ENCODE data around the gene MATN1.

MATN1 gene

GRCh38 chr1:30731806-30732276 is 8.5 kb upstream of the MATN1 start:
- Histone ChIP-seq H4K20me1 (ENCODE audit: insufficient read depth, low read length, poor library complexity, severe bottlenecking) (no peaks in the 10 kb centered on the region), H3K9me2 (replicated peaks; ENCODE audit: low read depth, low read length) (no peaks in the 10 kb centered on the region), H3K79me2 (ENCODE audit: insufficient read depth, low read length) (no peaks in the 10 kb centered on the region)

GRCh38 chr1:30731109-30731805 is 7.9 kb upstream of the MATN1 start:
- Histone ChIP-seq H3K4me2 (ENCODE audit: low read depth, low read length, poor library complexity, severe bottlenecking) (no peak overlapping the region), H4K20me1 (ENCODE audit: insufficient read depth, low read length, poor library complexity, severe bottlenecking) (no peaks in the 10 kb centered on the region), H3K9me2 (replicated peaks; ENCODE audit: low read depth, low read length) (no peaks in the 10 kb centered on the region), H3K4me3 (ENCODE audit: low read length, poor library complexity, severe bottlenecking) (no peak overlapping the region), H3K36me3 (ENCODE audit: insufficient read depth, low read length) (peaks cover 39% of the 10 kb centered on the region), H3K9me3 (ENCODE audit: insufficient read depth, low read depth, low read length) (no peaks in the 10 kb centered on the region), H3K4me1 (ENCODE audit: insufficient read depth, low read length, poor library complexity, severe bottlenecking) (no peaks in the 10 kb centered on the region), H2AFZ (ENCODE audit: low read length) (no peak overlapping the region), H3K27me3 (ENCODE audit: insufficient read depth, low read length, poor library complexity, severe bottlenecking) (no peaks in the 10 kb centered on the region), H3F3A (ENCODE audit: low read depth) (peaks cover 6% of the 10 kb centered on the region; the same call in 1 of the 2 replicates), H3K79me2 (ENCODE audit: insufficient read depth, low read length) (no peaks in the 10 kb centered on the region), H3K9ac (ENCODE audit: low read depth, low read length, poor library complexity, severe bottlenecking) (no peak overlapping the region)
- no peak for TF ChIP-seq EZH2phosphoT487 (IDR thresholded peaks at IDR 0.05; ENCODE audit: borderline replicate concordance)

More at GRCh38 chr1:30731806-30732276, 8.5 kb upstream of the MATN1 start:
- no peak overlapping the region for H2AFZ ChIP-seq (ENCODE audit: low read length)
- no peaks in the 10 kb centered on the region for H3K4me1 ChIP-seq (ENCODE audit: insufficient read depth, low read length, poor library complexity, severe bottlenecking)
- H3K9ac ChIP-seq (ENCODE audit: low read depth, low read length, poor library complexity, severe bottlenecking): no peak overlapping the region
- H3K4me2 ChIP-seq (ENCODE audit: low read depth, low read length, poor library complexity, severe bottlenecking): no peak overlapping the region
- TF ChIP-seq EZH2phosphoT487 (IDR thresholded peaks at IDR 0.05; ENCODE audit: borderline replicate concordance): no peak
- TF ChIP-seq CTCF (conservative IDR thresholded peaks at IDR 0.05; ENCODE audit: low read length): no peak
- H3K27me3 ChIP-seq (ENCODE audit: insufficient read depth, low read length, poor library complexity, severe bottlenecking): no peaks in the 10 kb centered on the region
- peaks cover 45% of the 10 kb centered on the region for H3K36me3 ChIP-seq (ENCODE audit: insufficient read depth, low read length)
- H3K4me3 ChIP-seq (ENCODE audit: low read length, poor library complexity, severe bottlenecking): no peak overlapping the region
- no peaks in the 10 kb centered on the region for H3K9me3 ChIP-seq (ENCODE audit: insufficient read depth, low read depth, low read length)
- peaks cover 6% of the 10 kb centered on the region; the same call in 1 of the 2 replicates for H3F3A ChIP-seq (ENCODE audit: low read depth)

GRCh38 chr1:30730346-30731108 is 7.1 kb upstream of the MATN1 start:
- Histone ChIP-seq H3F3A (ENCODE audit: low read depth) (peaks cover 6% of the 10 kb centered on the region; the same call in 1 of the 2 replicates), H3K36me3 (ENCODE audit: insufficient read depth, low read length) (peaks cover 32% of the 10 kb centered on the region), H3K79me2 (ENCODE audit: insufficient read depth, low read length) (no peaks in the 10 kb centered on the region), H3K4me1 (ENCODE audit: insufficient read depth, low read length, poor library complexity, severe bottlenecking) (no peaks in the 10 kb centered on the region), H3K9me3 (ENCODE audit: insufficient read depth, low read depth, low read length) (no peaks in the 10 kb centered on the region), H3K4me3 (ENCODE audit: low read length, poor library complexity, severe bottlenecking) (no peak overlapping the region), H3K4me2 (ENCODE audit: low read depth, low read length, poor library complexity, severe bottlenecking) (no peak overlapping the region), H4K20me1 (ENCODE audit: insufficient read depth, low read length, poor library complexity, severe bottlenecking) (no peaks in the 10 kb centered on the region), H3K27me3 (ENCODE audit: insufficient read depth, low read length, poor library complexity, severe bottlenecking) (no peaks in the 10 kb centered on the region), H2AFZ (ENCODE audit: low read length) (no peak overlapping the region), H3K9me2 (replicated peaks; ENCODE audit: low read depth, low read length) (no peaks in the 10 kb centered on the region), H3K9ac (ENCODE audit: low read depth, low read length, poor library complexity, severe bottlenecking) (no peak overlapping the region)
- TF ChIP-seq CTCF (conservative IDR thresholded peaks at IDR 0.05; ENCODE audit: low read length): no peak
- no peak for TF ChIP-seq EZH2phosphoT487 (IDR thresholded peaks at IDR 0.05; ENCODE audit: borderline replicate concordance)

All from Loucy (cell line).